ENCODE measurements around the gene DHX35.
A peak's percentile ranks its signal among the peaks of the same experiment; 100 is the strongest.

The DHX35 gene

DNA sequence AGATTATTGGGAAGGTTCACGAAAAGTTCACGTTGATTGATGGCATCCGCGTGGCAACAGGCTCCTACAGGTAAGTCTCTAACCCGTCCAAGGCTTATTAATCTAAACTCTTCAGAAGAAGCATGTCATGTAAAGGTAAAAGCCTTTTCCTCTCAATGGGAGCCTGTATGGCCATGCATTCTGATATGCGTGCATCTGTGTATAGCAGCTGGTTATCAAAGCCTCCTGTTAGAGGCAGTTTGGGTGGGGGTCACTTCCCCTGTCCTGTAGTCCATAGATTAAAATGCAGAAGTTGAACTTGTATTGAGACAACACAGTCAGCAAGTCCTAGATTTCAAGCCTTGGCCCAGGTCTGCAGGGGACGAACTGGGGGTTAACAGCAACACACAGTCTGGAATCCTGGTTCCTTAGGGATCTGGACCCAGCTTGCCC, 14.2 kb upstream of the DHX35 start:
- H2AFZ ChIP-seq (ENCODE audit: low read depth, low read length) = no peak overlapping the region
- H3K9me3 ChIP-seq (ENCODE audit: control insufficient read depth, low read length) = no peaks in the 10 kb centered on the region
- H3K23ac ChIP-seq (ENCODE audit: low read length in 2 of 2) = no peak overlapping the region
- no peak overlapping the region for H3K27ac ChIP-seq (ENCODE audit: low read length, poor library complexity, severe bottlenecking)
- no peak overlapping the region for H2BK12ac ChIP-seq (ENCODE audit: low read length in 2 of 2)
- H3K18ac ChIP-seq (ENCODE audit: low read depth in 1 of 2, low read length in 2 of 2) = no peak overlapping the region
- DNase-seq = no peak
- no peak overlapping the region for H2BK15ac ChIP-seq (ENCODE audit: low read depth, poor library complexity, severe bottlenecking)
- no peak overlapping the region for H3K4me3 ChIP-seq (ENCODE audit: insufficient read depth in 1 of 2, low read depth in 1 of 2, low read length in 2 of 2)
- H3K36me3 ChIP-seq (ENCODE audit: control insufficient read depth in 1 of 2, insufficient read depth in 2 of 2, low read depth in 1 of 2, low read length in 2 of 2) = peaks cover 5 to 11% of the 10 kb centered on the region in 2 experiments
- 96% methylated on average over 6 of the region's 7 CpGs for WGBS
- H3K4me1 ChIP-seq (ENCODE audit: control insufficient read depth, insufficient read depth, low read depth, low read length) = no peaks in the 10 kb centered on the region
- H3K9ac ChIP-seq (ENCODE audit: low read length) = no peak overlapping the region
- peaks cover 23% of the 10 kb centered on the region for H3K79me1 ChIP-seq (replicated peaks; ENCODE audit: low read length, poor library complexity, severe bottlenecking)
- H3K14ac ChIP-seq (ENCODE audit: low read length in 2 of 2) = no peak overlapping the region
- H4K91ac ChIP-seq (ENCODE audit: low read length) = no peak overlapping the region
- H2AK5ac ChIP-seq (ENCODE audit: low read length, severe bottlenecking) = no peak overlapping the region
- no peak overlapping the region for H3K4me2 ChIP-seq (ENCODE audit: low read length, poor library complexity, severe bottlenecking)
- H3K27me3 ChIP-seq (ENCODE audit: control insufficient read depth in 1 of 2, insufficient read depth in 1 of 2, low read length in 2 of 2) = no peaks in the 10 kb centered on the region
- H2BK120ac ChIP-seq (ENCODE audit: low read depth, low read length) = no peak overlapping the region
- H4K8ac ChIP-seq (ENCODE audit: low read length) = no peak overlapping the region
- H3K4ac ChIP-seq (ENCODE audit: low read depth in 1 of 2, low read length in 2 of 2) = no peak overlapping the region
- no peak overlapping the region for H2BK5ac ChIP-seq (ENCODE audit: low read depth, low read length, poor library complexity, severe bottlenecking)

DNA sequence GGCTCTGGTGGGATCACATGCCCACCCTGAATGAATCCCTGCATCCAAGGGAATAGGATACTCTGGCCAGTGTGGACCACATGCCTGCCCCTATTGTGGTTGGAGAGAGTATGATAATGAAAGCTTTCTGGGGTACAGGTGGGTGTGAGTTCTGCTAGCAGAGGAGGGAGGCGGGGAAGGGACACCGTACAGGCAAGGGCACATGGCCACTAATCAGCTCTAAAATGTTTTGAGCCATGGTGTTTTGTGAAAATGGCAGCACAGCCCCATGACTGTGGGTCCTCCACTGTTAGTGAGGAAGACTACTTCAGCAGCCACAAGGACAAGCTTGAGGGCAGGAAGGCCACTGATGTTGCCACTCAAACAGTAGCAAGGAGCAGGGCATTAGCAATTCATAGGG, 11.9 kb upstream of the DHX35 start:
- no peak overlapping the region for H4K8ac ChIP-seq (ENCODE audit: low read length)
- H2AFZ ChIP-seq (ENCODE audit: low read depth, low read length) = no peak overlapping the region
- WGBS = 97% methylated on average over 2 of the region's 2 CpGs

GRCh38 chr20:38951611-38952010, 10.5 kb upstream of the DHX35 start:
- Histone ChIP-seq H3K9me3 (ENCODE audit: control insufficient read depth, low read length) (no peaks in the 10 kb centered on the region), H2BK120ac (ENCODE audit: low read depth, low read length) (no peak overlapping the region), H3K79me1 (replicated peaks; ENCODE audit: low read length, poor library complexity, severe bottlenecking) (peaks cover 25% of the 10 kb centered on the region), H3K4me1 (ENCODE audit: control insufficient read depth, insufficient read depth, low read depth, low read length) (no peaks in the 10 kb centered on the region), H2AFZ (ENCODE audit: low read depth, low read length) (no peak overlapping the region), H2BK15ac (ENCODE audit: low read depth, poor library complexity, severe bottlenecking) (no peak overlapping the region), H4K8ac (ENCODE audit: low read length) (no peak overlapping the region), H3K9ac (ENCODE audit: low read length) (no peak overlapping the region), H3K23ac (ENCODE audit: low read length in 2 of 2) (no peak overlapping the region), H2AK5ac (ENCODE audit: low read length, severe bottlenecking) (no peak overlapping the region), H3K27me3 (ENCODE audit: control insufficient read depth in 1 of 2, insufficient read depth in 1 of 2, low read length in 2 of 2) (no peaks in the 10 kb centered on the region), H2BK12ac (ENCODE audit: low read length in 2 of 2) (no peak overlapping the region), H3K18ac (ENCODE audit: low read depth in 1 of 2, low read length in 2 of 2) (no peak overlapping the region), H3K4me3 (ENCODE audit: insufficient read depth in 1 of 2, low read depth in 1 of 2, low read length in 2 of 2) (no peak overlapping the region), H4K91ac (ENCODE audit: low read length) (no peak overlapping the region), H2BK5ac (ENCODE audit: low read depth, low read length, poor library complexity, severe bottlenecking) (no peak overlapping the region), H3K4ac (ENCODE audit: low read depth in 1 of 2, low read length in 2 of 2) (no peak overlapping the region), H3K36me3 (ENCODE audit: control insufficient read depth in 1 of 2, insufficient read depth in 2 of 2, low read depth in 1 of 2, low read length in 2 of 2) (peaks cover 5 to 11% of the 10 kb centered on the region in 2 experiments), H3K14ac (ENCODE audit: low read length in 2 of 2) (no peak overlapping the region), H3K4me2 (ENCODE audit: low read length, poor library complexity, severe bottlenecking) (no peak overlapping the region), H3K27ac (ENCODE audit: low read length, poor library complexity, severe bottlenecking) (no peak overlapping the region)
- WGBS = over 99% methylated on average over 9 of the region's 9 CpGs
- no peak for DNase-seq

More for the DNA sequence above, 11.9 kb upstream of the DHX35 start:
- no peak for DNase-seq
- H3K18ac ChIP-seq (ENCODE audit: low read depth in 1 of 2, low read length in 2 of 2) = no peak overlapping the region
- peaks cover 25% of the 10 kb centered on the region for H3K79me1 ChIP-seq (replicated peaks; ENCODE audit: low read length, poor library complexity, severe bottlenecking)
- no peak overlapping the region for H3K9ac ChIP-seq (ENCODE audit: low read length)
- no peak overlapping the region for H4K91ac ChIP-seq (ENCODE audit: low read length)
- no peak overlapping the region for H2BK12ac ChIP-seq (ENCODE audit: low read length in 2 of 2)
- H3K36me3 ChIP-seq (ENCODE audit: control insufficient read depth in 1 of 2, insufficient read depth in 2 of 2, low read depth in 1 of 2, low read length in 2 of 2) = peaks cover 5 to 11% of the 10 kb centered on the region in 2 experiments
- H2AK5ac ChIP-seq (ENCODE audit: low read length, severe bottlenecking) = no peak overlapping the region
- H3K23ac ChIP-seq (ENCODE audit: low read length in 2 of 2) = no peak overlapping the region
- H3K14ac ChIP-seq (ENCODE audit: low read length in 2 of 2) = no peak overlapping the region
- no peak overlapping the region for H3K4ac ChIP-seq (ENCODE audit: low read depth in 1 of 2, low read length in 2 of 2)
- H3K27me3 ChIP-seq (ENCODE audit: control insufficient read depth in 1 of 2, insufficient read depth in 1 of 2, low read length in 2 of 2) = no peaks in the 10 kb centered on the region
- no peak overlapping the region for H2BK120ac ChIP-seq (ENCODE audit: low read depth, low read length)
- H3K27ac ChIP-seq (ENCODE audit: low read length, poor library complexity, severe bottlenecking) = no peak overlapping the region
- no peaks in the 10 kb centered on the region for H3K9me3 ChIP-seq (ENCODE audit: control insufficient read depth, low read length)
- no peak overlapping the region for H2BK5ac ChIP-seq (ENCODE audit: low read depth, low read length, poor library complexity, severe bottlenecking)
- no peaks in the 10 kb centered on the region for H3K4me1 ChIP-seq (ENCODE audit: control insufficient read depth, insufficient read depth, low read depth, low read length)
- no peak overlapping the region for H2BK15ac ChIP-seq (ENCODE audit: low read depth, poor library complexity, severe bottlenecking)
- H3K4me3 ChIP-seq (ENCODE audit: insufficient read depth in 1 of 2, low read depth in 1 of 2, low read length in 2 of 2) = no peak overlapping the region
- H3K4me2 ChIP-seq (ENCODE audit: low read length, poor library complexity, severe bottlenecking) = no peak overlapping the region

- no peak overlapping the region for H3K4ac ChIP-seq (ENCODE audit: low read depth in 1 of 2, low read length in 2 of 2)
- H3K79me1 ChIP-seq (replicated peaks; ENCODE audit: low read length, poor library complexity, severe bottlenecking) = peaks cover 25% of the 10 kb centered on the region
- 96% methylated on average over 6 of the region's 6 CpGs for WGBS
- no peak overlapping the region for H3K9ac ChIP-seq (ENCODE audit: low read length)
- H3K4me1 ChIP-seq (ENCODE audit: control insufficient read depth, insufficient read depth, low read depth, low read length) = no peaks in the 10 kb centered on the region
- no peak overlapping the region for H2BK15ac ChIP-seq (ENCODE audit: low read depth, poor library complexity, severe bottlenecking)
- peaks cover 5 to 11% of the 10 kb centered on the region in 2 experiments for H3K36me3 ChIP-seq (ENCODE audit: control insufficient read depth in 1 of 2, insufficient read depth in 2 of 2, low read depth in 1 of 2, low read length in 2 of 2)
- H2BK12ac ChIP-seq (ENCODE audit: low read length in 2 of 2) = peak overlapping the region in 1 of 2 experiments; percentile 6
- no peak overlapping the region for H3K27ac ChIP-seq (ENCODE audit: low read length, poor library complexity, severe bottlenecking)
- no peaks in the 10 kb centered on the region for H3K27me3 ChIP-seq (ENCODE audit: control insufficient read depth in 1 of 2, insufficient read depth in 1 of 2, low read length in 2 of 2)
- H4K8ac ChIP-seq (ENCODE audit: low read length) = no peak overlapping the region
- H3K18ac ChIP-seq (ENCODE audit: low read depth in 1 of 2, low read length in 2 of 2) = no peak overlapping the region
- no peak overlapping the region for H3K4me2 ChIP-seq (ENCODE audit: low read length, poor library complexity, severe bottlenecking)
- H3K9me3 ChIP-seq (ENCODE audit: control insufficient read depth, low read length) = no peaks in the 10 kb centered on the region
- no peak overlapping the region for H3K4me3 ChIP-seq (ENCODE audit: insufficient read depth in 1 of 2, low read depth in 1 of 2, low read length in 2 of 2)
- no peak for DNase-seq
- H3K14ac ChIP-seq (ENCODE audit: low read length in 2 of 2) = no peak overlapping the region
- H2BK5ac ChIP-seq (ENCODE audit: low read depth, low read length, poor library complexity, severe bottlenecking) = no peak overlapping the region
- H2BK120ac ChIP-seq (ENCODE audit: low read depth, low read length) = no peak overlapping the region
- no peak overlapping the region for H3K23ac ChIP-seq (ENCODE audit: low read length in 2 of 2)
- no peak overlapping the region for H4K91ac ChIP-seq (ENCODE audit: low read length)
- H2AFZ ChIP-seq (ENCODE audit: low read depth, low read length) = no peak overlapping the region
- no peak overlapping the region for H2AK5ac ChIP-seq (ENCODE audit: low read length, severe bottlenecking)
Measured at GRCh38 chr20:38952153-38952552, 10.0 kb upstream of the DHX35 start.
